ENCODE data around the gene FBXL12. TPM values are rescaled to one million over a fixed set of nuclear protein-coding genes. Genes with fewer than 3 reads are reported as not detected.
A peak's percentile ranks its signal among the peaks of the same experiment; 100 is the strongest.
"Not testable (repeated sequence)": the region's sequence is repeated elsewhere in the genome, so short reads cannot be mapped to it uniquely, and the experiment has no call there.

FBXL12 gene
- total and polyA plus RNA-seq, 4 donors = 10.0 to 11.7 (median 10.3) TPM

DNA sequence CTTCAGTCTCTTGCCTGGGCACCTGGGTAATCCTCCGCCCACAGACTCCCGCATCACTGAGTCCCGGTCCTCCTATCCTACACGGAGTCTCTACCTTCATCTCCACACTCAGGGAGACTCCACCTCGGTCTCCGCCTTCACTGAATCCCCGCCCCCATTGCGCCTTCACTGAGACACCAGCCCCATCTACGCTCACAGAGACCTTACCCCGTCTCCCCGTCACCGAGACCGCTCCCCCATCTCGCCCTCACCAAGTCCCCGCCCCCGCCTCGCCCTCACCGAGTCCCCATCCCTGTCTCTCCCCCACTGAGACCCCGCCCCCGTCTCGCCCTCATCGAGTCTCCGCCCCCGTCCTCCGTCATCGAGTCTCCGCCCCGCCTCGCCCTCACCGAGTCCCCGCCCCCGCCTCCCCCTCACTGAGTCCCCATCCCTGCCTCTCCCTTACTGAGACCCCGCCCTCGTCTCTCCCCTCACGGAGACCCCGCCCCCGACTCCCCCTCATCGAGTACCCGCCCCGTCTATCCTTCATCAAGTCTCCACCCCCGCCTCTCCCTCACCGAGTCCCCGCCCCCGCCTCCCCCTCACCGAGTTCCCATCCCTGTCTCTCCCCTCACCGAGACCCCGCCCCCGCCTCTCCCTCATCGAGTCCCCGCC, 27.2 kb downstream of the FBXL12 start:
- TF ChIP-seq NR2F2 (IDR thresholded peaks at IDR 0.05) (no peak), SP1 (IDR thresholded peaks at IDR 0.05) (peak; percentile 10), ATF3 (IDR thresholded peaks at IDR 0.05) (no peak), EGR1 (IDR thresholded peaks at IDR 0.05; ENCODE audit: low read depth in 2 of 2) (peak; percentile 43 to 78)
- peaks cover 0 to 4% (median 1%) of the 10 kb centered on the region in 4 donors for H3K4me1 ChIP-seq (ENCODE audit: control insufficient read depth in 4 of 4, insufficient read depth in 4 of 4, low read length in 3 of 4)
- H3K4me3 ChIP-seq (ENCODE audit: low read depth in 1 of 3, low read length in 3 of 3) = peak overlapping the region; percentile 67 to 85 (median 77)
- H3K27me3 ChIP-seq (ENCODE audit: control insufficient read depth in 4 of 4, insufficient read depth in 4 of 4, low read length in 3 of 4) = no peaks in the 10 kb centered on the region
- peak; percentile 96 for DNase-seq (ENCODE audit: low spot score)
- WGBS = 4% methylated on average over 50 of the region's 50 CpGs
- peak overlapping the region; percentile 66 to 95 for H3K27ac ChIP-seq (ENCODE audit: low read depth in 1 of 2, low read length in 2 of 2)
- H3K9ac ChIP-seq (ENCODE audit: low read depth in 1 of 2, low read length in 2 of 2) = no peak overlapping the region
- no peaks in the 10 kb centered on the region for H3K36me3 ChIP-seq (ENCODE audit: control insufficient read depth in 4 of 4, insufficient read depth in 3 of 4, low read depth in 1 of 4, low read length in 3 of 4)
- no peaks in the 10 kb centered on the region for H3K9me3 ChIP-seq (ENCODE audit: control insufficient read depth in 4 of 4, low read length in 3 of 4)

DNA sequence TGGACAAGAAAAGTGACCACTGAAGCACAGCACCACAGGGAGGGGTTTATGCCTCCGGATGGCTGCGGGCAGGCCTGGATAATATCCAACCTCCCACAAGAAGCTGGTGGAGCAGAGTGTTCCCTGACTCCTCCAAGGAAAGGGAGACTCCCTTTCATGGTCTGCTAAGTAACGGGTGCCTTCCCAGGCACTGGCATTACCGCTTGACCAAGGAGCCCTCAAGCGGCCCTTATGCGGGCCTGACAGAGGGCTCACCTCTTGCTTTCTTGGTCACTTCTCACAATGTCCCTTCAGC, 27.9 kb downstream of the FBXL12 start:
- H3K27ac ChIP-seq (ENCODE audit: low read depth in 1 of 2, low read length in 2 of 2) = not testable (repeated sequence)

DNA sequence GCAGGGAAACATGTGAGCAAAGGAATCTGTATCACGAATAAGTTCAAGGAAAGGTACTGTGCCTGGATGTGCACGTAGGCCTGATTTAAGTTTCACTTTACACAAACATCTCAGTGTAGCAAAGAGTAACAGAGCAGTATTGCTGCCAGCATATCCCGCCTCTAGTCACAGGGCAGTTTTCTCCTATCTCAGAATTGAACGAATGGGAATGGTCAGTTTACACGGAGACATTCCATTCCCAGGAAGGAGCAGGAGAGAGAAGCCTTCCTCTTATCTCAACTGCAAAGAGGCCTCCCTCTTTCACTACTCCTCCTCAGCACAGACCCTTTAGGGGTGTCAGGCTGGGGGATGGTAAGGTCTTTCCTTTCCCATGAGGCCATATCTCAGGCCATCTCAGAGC, 29.3 kb downstream of the FBXL12 start:
- not testable (repeated sequence) for H3K27ac ChIP-seq (ENCODE audit: low read depth in 1 of 2, low read length in 2 of 2)

More for the DNA sequence above, 27.9 kb downstream of the FBXL12 start:
- H3K4me3 ChIP-seq (ENCODE audit: low read depth in 1 of 3, low read length in 3 of 3); H3K9ac ChIP-seq (ENCODE audit: low read depth in 1 of 2, low read length in 2 of 2); H3K36me3 ChIP-seq (ENCODE audit: control insufficient read depth in 4 of 4, insufficient read depth in 3 of 4, low read depth in 1 of 4, low read length in 3 of 4); DNase-seq (ENCODE audit: low spot score); H3K9me3 ChIP-seq (ENCODE audit: control insufficient read depth in 4 of 4, low read length in 3 of 4); H3K27me3 ChIP-seq (ENCODE audit: control insufficient read depth in 4 of 4, insufficient read depth in 4 of 4, low read length in 3 of 4); H3K4me1 ChIP-seq (ENCODE audit: control insufficient read depth in 4 of 4, insufficient read depth in 4 of 4, low read length in 3 of 4): not testable (repeated sequence)
- 92% methylated on average over 6 of the region's 6 CpGs for WGBS

DNA sequence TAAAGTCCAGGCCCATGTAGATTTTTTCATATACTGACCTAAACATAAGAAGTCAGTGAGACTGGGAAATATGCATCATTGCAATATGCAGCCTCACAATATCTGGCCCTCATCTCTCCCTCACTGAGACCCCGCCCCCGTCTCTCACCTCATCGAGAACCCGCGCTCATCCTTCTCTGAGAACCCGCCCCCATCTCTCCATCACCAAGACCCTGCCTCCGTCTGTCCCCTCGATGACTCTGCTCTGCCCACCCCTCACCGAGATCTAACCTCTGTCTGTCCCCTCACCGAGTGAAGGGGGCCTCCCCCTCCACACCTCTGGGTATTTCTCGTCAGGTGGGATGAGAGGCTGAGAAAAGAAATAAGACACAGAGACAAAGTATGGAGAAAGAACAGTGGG, 29.8 kb downstream of the FBXL12 start:
- Histone ChIP-seq H3K9me3 (ENCODE audit: control insufficient read depth in 4 of 4, low read length in 3 of 4) (no peaks in the 10 kb centered on the region), H3K27ac (ENCODE audit: low read depth in 1 of 2, low read length in 2 of 2) (no peak overlapping the region), H3K27me3 (ENCODE audit: control insufficient read depth in 4 of 4, insufficient read depth in 4 of 4, low read length in 3 of 4) (no peaks in the 10 kb centered on the region), H3K9ac (ENCODE audit: low read depth in 1 of 2, low read length in 2 of 2) (no peak overlapping the region), H3K4me1 (ENCODE audit: control insufficient read depth in 4 of 4, insufficient read depth in 4 of 4, low read length in 3 of 4) (peaks cover 4 to 17% (median 10%) of the 10 kb centered on the region in 4 donors), H3K36me3 (ENCODE audit: control insufficient read depth in 4 of 4, insufficient read depth in 3 of 4, low read depth in 1 of 4, low read length in 3 of 4) (no peaks in the 10 kb centered on the region), H3K4me3 (ENCODE audit: low read depth in 1 of 3, low read length in 3 of 3) (no peak overlapping the region)
- 82% methylated on average over 11 of the region's 11 CpGs for WGBS
- no peak for DNase-seq (ENCODE audit: low spot score)
- TF ChIP-seq REST (IDR thresholded peaks at IDR 0.05) (no peak), HNF4A (conservative IDR thresholded peaks at IDR 0.05) (no peak), FOXA1 (IDR thresholded peaks at IDR 0.05) (no peak), CTCF (IDR thresholded peaks at IDR 0.05; ENCODE audit: low read depth, low read length, missing input control) (no peak), SP1 (IDR thresholded peaks at IDR 0.05) (no peak), ATF3 (IDR thresholded peaks at IDR 0.05) (no peak), EGR1 (IDR thresholded peaks at IDR 0.05; ENCODE audit: low read depth in 2 of 2) (no peak), RXRA (IDR thresholded peaks at IDR 0.05) (no peak), HNF4G (IDR thresholded peaks at IDR 0.05) (no peak), FOXA2 (IDR thresholded peaks at IDR 0.05) (no peak), MAX (IDR thresholded peaks at IDR 0.05) (no peak), GABPA (IDR thresholded peaks at IDR 0.05 in 1 of 2, conservative IDR thresholded peaks at IDR 0.05 in 1 of 2) (no peak), NR2F2 (IDR thresholded peaks at IDR 0.05) (no peak), JUND (IDR thresholded peaks at IDR 0.05) (no peak)
- TF ChIP-seq, protein P1, sequence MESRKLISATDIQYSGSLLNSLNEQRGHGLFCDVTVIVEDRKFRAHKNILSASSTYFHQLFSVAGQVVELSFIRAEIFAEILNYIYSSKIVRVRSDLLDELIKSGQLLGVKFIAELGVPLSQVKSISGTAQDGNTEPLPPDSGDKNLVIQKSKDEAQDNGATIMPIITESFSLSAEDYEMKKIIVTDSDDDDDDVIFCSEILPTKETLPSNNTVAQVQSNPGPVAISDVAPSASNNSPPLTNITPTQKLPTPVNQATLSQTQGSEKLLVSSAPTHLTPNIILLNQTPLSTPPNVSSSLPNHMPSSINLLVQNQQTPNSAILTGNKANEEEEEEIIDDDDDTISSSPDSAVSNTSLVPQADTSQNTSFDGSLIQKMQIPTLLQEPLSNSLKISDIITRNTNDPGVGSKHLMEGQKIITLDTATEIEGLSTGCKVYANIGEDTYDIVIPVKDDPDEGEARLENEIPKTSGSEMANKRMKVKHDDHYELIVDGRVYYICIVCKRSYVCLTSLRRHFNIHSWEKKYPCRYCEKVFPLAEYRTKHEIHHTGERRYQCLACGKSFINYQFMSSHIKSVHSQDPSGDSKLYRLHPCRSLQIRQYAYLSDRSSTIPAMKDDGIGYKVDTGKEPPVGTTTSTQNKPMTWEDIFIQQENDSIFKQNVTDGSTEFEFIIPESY (IDR thresholded peaks at IDR 0.05) = no peak

More for the DNA sequence above, 29.3 kb downstream of the FBXL12 start:
- not testable (repeated sequence) for H3K36me3 ChIP-seq (ENCODE audit: control insufficient read depth in 4 of 4, insufficient read depth in 3 of 4, low read depth in 1 of 4, low read length in 3 of 4); H3K9me3 ChIP-seq (ENCODE audit: control insufficient read depth in 4 of 4, low read length in 3 of 4); H3K9ac ChIP-seq (ENCODE audit: low read depth in 1 of 2, low read length in 2 of 2); DNase-seq (ENCODE audit: low spot score); H3K27me3 ChIP-seq (ENCODE audit: control insufficient read depth in 4 of 4, insufficient read depth in 4 of 4, low read length in 3 of 4); H3K4me3 ChIP-seq (ENCODE audit: low read depth in 1 of 3, low read length in 3 of 3)
- peaks cover 2 to 12% (median 5%) of the 10 kb centered on the region in 4 donors for H3K4me1 ChIP-seq (ENCODE audit: control insufficient read depth in 4 of 4, insufficient read depth in 4 of 4, low read length in 3 of 4)
- WGBS = 56% methylated on average over 5 of the region's 5 CpGs

Measured in liver (tissue), 9 donors.